Measurements from ENCODE around the gene SLC26A4.

SLC26A4 gene

DNA sequence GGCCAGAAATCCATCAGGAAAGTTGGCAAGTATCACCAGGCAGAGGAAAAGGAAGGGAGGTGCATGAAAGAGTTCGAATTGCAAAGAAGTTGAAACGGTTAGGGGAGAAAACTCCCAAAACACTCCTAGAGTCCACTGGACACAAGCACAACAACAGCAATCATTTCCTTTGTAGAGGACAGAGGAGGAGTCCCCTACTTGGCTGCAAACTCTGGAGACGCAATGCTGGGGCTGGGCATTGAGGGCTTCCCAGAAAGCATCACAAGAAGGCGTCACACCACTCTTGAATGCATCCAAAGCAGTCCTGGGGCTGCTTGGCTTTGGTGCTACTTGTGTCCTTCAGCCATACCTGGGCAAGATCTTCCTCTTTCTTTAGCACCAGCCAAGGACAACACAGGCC lies 18.1 kb upstream of the SLC26A4 start:
- peaks cover 3% of the 10 kb centered on the region for H3K4me1 Mint-ChIP-seq
- H3K27ac Mint-ChIP-seq, result no peak overlapping the region
- H3K27me3 Mint-ChIP-seq, result peaks cover 6% of the 10 kb centered on the region
- H3K4me3 Mint-ChIP-seq, result no peak overlapping the region
- no peaks in the 10 kb centered on the region for H3K36me3 Mint-ChIP-seq
- no peaks in the 10 kb centered on the region for H3K9me3 Mint-ChIP-seq

DNA sequence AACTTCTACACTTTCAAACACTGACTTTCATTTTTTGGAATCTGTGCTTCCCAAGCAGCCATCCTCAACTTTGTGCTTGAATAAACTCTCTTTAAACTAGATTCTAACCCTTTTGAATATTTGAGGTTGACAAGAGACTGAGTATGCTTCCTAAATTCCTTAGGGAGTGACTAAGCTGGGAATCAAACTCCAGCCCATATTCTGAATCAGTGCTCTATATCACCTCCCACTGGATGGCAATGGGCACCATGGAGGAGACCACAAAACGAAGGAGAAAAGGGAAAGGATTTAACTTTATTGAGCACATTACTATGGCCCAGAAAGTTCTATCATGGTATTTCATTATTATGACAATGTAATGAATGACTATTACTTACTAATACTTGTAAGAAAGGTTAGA lies 17.2 kb upstream of the SLC26A4 start:
- H3K9me3 Mint-ChIP-seq, result no peaks in the 10 kb centered on the region
- H3K36me3 Mint-ChIP-seq, result no peaks in the 10 kb centered on the region
- peaks cover under 1% of the 10 kb centered on the region for H3K4me1 Mint-ChIP-seq
- H3K27ac Mint-ChIP-seq, result no peak overlapping the region
- H3K27me3 Mint-ChIP-seq, result peaks cover 4% of the 10 kb centered on the region
- no peak overlapping the region for H3K4me3 Mint-ChIP-seq

DNA sequence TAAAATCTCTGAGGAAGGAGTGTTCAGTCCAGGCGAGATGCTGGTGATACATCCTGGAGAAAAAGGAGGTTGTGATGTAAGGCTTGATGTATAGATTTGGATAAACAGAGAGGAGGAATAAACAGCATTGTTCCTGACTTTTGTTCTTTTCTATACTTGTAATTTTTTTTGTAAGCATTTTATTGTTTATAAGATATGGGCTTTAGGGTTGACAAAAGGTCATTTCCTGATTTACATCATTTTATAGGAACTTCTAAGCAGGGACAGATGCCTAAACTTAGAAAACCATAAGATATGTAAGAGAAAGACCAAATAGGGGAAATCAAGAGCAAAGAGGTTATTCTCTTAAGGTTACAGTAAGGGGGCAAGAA lies 16.7 kb upstream of the SLC26A4 start:
- Mint-ChIP-seq H3K27ac (no peak overlapping the region), H3K27me3 (peaks cover 4% of the 10 kb centered on the region), H3K4me1 (no peaks in the 10 kb centered on the region), H3K9me3 (no peaks in the 10 kb centered on the region), H3K36me3 (no peaks in the 10 kb centered on the region), H3K4me3 (no peak overlapping the region)

DNA sequence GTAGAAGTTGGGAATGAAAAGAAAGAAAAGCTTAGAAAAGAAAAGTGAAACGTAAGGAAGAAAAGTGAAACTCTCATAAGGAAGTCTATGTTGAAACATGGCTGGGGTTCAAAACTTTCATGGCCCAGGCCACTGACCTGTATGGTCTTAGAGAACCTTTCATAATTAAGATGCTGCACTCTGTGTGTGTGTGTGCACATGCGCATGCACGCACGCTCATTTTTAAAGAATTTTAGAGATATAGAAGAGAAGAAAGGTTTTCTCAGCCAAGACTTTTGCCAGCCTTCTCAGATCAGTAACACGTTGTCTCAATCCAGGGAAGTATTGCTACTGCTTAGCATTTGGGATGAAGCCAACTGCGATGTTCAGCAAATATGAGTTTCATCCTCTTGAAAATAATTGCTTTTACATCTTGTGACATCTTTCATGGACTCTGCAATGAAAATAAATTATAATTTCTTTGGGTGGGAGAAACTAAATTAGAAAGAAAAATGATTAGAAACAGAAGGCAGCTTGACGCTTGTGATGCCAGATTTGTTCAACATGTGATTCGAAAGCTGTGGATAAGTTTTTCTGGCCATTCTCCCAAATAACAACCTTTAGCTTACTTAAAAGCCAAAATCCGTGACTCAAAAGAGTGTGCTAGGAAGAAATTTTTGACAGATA lies 16.2 kb upstream of the SLC26A4 start:
- Mint-ChIP-seq H3K27ac (no peak overlapping the region), H3K36me3 (no peaks in the 10 kb centered on the region), H3K9me3 (no peaks in the 10 kb centered on the region), H3K27me3 (peaks cover 4% of the 10 kb centered on the region), H3K4me1 (no peaks in the 10 kb centered on the region), H3K4me3 (no peak overlapping the region)

DNA sequence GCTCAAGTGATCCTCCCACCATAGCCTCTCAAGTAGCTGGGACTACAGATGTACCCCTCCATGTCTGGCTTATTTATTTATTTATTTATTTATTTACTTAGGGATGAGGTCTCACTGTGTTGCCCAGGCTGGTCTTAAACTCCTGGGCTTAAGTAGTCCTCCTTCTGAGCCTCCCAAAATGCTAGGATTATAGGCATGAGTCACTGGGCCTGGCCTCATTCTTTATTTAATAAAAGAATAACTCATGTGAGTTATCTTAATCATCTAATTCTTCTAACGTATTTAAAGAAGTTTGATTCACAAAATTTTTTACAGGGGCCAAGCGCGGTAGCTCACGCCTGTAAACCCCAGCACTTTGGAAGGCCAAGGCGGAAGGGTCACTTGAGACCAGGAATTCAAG lies 8.0 kb upstream of the SLC26A4 start:
- peaks cover 13% of the 10 kb centered on the region for H3K27me3 Mint-ChIP-seq
- H3K36me3 Mint-ChIP-seq, result no peaks in the 10 kb centered on the region
- H3K27ac Mint-ChIP-seq, result no peak overlapping the region
- no peak overlapping the region for H3K4me3 Mint-ChIP-seq
- no peaks in the 10 kb centered on the region for H3K4me1 Mint-ChIP-seq
- H3K9me3 Mint-ChIP-seq, result no peaks in the 10 kb centered on the region

DNA sequence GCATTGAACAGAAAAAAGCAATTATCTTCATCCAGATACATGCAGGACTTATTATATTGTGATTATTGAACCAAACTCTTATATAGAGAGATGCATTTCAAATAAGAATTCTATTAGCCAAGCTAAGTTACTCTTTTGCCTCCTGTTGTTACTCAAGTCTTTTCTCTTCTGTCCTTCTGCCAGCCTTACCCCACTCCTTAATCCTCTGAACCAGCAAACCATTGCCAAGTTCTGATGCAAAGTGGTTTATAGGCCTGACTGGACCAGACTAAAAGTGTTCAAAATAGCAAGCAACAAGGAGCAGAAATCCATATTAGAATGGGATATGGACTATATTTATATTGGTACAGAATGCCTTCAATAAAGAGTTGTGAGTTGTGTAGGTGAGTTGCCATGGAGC lies 2.2 kb upstream of the SLC26A4 start:
- H3K4me1 Mint-ChIP-seq, result peaks cover 28% of the 10 kb centered on the region
- peaks cover 36% of the 10 kb centered on the region for H3K27me3 Mint-ChIP-seq
- H3K36me3 Mint-ChIP-seq, result no peaks in the 10 kb centered on the region
- no peak overlapping the region for H3K27ac Mint-ChIP-seq
- H3K4me3 Mint-ChIP-seq, result no peak overlapping the region
- no peaks in the 10 kb centered on the region for H3K9me3 Mint-ChIP-seq

DNA sequence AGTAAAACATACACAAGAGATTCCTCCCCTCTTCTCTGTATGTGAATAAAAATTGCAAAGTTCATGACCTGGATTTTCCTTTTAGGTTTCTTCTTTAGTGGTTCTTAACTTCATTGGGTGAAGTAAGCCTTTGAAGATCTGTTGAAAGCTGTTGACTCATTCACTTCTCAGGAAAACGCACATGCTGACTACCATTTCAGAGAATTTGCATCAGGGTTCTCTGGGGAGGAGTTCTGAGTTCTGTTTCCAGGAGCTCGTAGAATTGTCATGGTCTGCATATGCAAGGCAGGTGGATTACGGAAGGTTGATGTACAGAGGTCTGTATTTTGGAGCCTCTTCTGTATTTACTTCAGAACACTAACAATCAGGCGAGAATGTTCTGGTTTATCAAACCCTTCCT lies 962 bp upstream of the SLC26A4 start:
- peaks cover 34% of the 10 kb centered on the region for H3K27me3 Mint-ChIP-seq
- H3K4me1 Mint-ChIP-seq, result peaks cover 28% of the 10 kb centered on the region

DNA sequence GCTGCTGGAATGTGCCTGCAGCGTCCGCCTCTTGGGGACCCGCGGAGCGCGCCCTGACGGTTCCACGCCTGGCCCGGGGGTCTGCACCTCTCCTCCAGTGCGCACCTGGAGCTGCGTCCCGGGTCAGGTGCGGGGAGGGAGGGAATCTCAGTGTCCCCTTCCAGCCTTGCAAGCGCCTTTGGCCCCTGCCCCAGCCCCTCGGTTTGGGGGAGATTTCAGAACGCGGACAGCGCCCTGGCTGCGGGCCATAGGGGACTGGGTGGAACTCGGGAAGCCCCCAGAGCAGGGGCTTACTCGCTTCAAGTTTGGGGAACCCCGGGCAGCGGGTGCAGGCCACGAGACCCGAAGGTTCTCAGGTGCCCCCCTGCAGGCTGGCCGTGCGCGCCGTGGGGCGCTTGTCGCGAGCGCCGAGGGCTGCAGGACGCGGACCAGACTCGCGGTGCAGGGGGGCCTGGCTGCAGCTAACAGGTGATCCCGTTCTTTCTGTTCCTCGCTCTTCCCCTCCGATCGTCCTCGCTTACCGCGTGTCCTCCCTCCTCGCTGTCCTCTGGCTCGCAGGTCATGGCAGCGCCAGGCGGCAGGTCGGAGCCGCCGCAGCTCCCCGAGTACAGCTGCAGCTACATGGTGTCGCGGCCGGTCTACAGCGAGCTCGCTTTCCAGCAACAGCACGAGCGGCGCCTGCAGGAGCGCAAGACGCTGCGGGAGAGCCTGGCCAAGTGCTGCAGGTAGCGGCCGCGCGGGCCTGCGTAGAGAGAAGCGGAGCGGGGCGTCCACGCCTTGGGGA lies 645 bp downstream of the SLC26A4 start:
- H3K36me3 Mint-ChIP-seq, result no peaks in the 10 kb centered on the region
- H3K4me1 Mint-ChIP-seq, result peaks cover 28% of the 10 kb centered on the region
- H3K27ac Mint-ChIP-seq, result peak overlapping the region; percentile 68
- peak overlapping the region; percentile 88 for H3K4me3 Mint-ChIP-seq
- H3K27me3 Mint-ChIP-seq, result peaks cover 35% of the 10 kb centered on the region
- no peaks in the 10 kb centered on the region for H3K9me3 Mint-ChIP-seq

More for the DNA sequence above, 962 bp upstream of the SLC26A4 start:
- Mint-ChIP-seq H3K9me3 (no peaks in the 10 kb centered on the region), H3K36me3 (no peaks in the 10 kb centered on the region), H3K27ac (peak overlapping the region; percentile 65), H3K4me3 (peak overlapping the region; percentile 79)

DNA sequence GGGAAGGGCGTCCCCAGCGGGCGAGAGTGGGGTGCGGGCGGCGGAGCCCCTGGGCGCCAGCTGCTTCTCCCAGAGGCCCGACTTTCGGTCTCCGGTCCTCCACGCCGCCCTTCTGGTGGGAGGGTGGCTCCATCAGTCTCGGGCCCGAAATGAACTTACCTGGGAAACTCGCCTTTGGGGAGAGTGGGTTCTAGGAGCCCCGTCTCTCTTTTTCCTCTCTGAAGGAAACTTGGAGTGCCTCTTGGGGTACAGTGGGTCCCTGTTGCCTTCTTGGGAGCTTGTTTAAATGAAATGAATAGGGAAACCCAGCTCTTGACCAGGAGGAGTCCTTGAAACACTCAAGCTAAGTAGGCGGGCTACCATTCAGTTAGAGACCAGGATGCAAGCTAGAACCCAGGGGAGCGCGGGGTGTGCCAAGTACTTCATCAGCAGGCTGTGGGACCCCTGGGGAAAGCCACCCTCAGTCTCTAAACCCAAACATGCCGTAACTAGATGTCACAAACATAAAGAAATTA lies 1.3 kb downstream of the SLC26A4 start:
- Mint-ChIP-seq H3K36me3 (no peaks in the 10 kb centered on the region), H3K9me3 (no peaks in the 10 kb centered on the region), H3K27me3 (peaks cover 35% of the 10 kb centered on the region), H3K4me3 (peak overlapping the region; percentile 88), H3K27ac (no peak overlapping the region), H3K4me1 (peaks cover 28% of the 10 kb centered on the region)

DNA sequence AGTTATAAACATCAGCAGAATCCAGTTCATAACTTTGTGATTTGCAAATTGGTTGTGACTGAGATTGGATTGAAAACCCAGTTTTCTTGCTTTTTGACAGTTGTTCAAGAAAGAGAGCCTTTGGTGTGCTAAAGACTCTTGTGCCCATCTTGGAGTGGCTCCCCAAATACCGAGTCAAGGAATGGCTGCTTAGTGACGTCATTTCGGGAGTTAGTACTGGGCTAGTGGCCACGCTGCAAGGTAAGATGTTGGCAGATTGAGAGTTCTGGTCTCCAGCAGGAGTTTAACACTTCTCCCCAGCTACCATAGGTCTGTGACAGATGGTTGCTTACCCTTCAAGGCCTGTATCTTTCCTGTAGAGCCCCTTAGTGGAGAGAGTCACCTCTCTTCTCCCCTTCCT lies 2.6 kb downstream of the SLC26A4 start:
- peaks cover 33% of the 10 kb centered on the region for H3K27me3 Mint-ChIP-seq
- H3K9me3 Mint-ChIP-seq, result no peaks in the 10 kb centered on the region
- H3K36me3 Mint-ChIP-seq, result no peaks in the 10 kb centered on the region
- H3K4me1 Mint-ChIP-seq, result peaks cover 28% of the 10 kb centered on the region
- H3K4me3 Mint-ChIP-seq, result no peak overlapping the region
- H3K27ac Mint-ChIP-seq, result no peak overlapping the region

DNA sequence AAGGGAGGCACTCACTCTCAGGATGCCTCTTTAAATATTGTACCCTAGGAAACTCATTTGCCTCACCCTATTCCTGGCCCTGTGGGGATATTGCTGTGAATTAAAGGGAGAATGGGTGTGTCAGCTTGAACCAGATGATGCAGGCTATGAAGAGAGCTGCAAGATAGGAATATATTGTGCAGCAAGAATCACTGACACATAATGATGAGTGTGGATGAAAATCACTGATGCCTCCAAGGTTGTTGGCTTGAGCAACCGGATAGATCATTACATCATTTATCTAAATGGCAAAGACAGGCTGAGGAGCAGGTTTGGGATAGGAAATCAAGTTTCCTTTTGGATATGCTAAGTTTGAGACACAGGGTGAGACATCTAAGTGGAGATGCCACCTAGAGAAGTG lies 6.2 kb downstream of the SLC26A4 start:
- Mint-ChIP-seq H3K4me3 (no peak overlapping the region), H3K27me3 (peaks cover 23% of the 10 kb centered on the region), H3K9me3 (no peaks in the 10 kb centered on the region), H3K4me1 (no peaks in the 10 kb centered on the region), H3K36me3 (no peaks in the 10 kb centered on the region), H3K27ac (no peak overlapping the region)

DNA sequence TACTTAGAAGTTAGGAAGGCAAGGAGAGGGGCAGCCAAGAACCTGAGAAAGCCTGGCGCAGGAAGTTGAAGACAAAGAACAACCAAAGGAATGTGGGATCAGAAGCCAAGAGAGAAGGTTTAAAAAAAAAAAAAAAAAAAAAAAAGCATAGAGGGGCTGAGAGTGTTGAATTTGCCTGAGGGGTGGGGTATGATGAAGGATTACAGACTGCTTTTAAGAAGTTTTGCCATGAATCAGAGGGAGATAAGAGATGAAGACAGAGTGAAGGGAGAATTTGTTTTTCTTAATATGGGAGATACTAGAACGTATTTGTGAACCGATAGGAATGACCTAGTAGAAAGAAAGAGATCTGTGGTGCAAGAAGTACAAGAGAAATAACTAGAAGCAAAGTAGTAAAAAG lies 6.7 kb downstream of the SLC26A4 start:
- H3K27ac Mint-ChIP-seq, result no peak overlapping the region
- H3K4me3 Mint-ChIP-seq, result no peak overlapping the region
- peaks cover 18% of the 10 kb centered on the region for H3K27me3 Mint-ChIP-seq
- H3K36me3 Mint-ChIP-seq, result no peaks in the 10 kb centered on the region
- H3K4me1 Mint-ChIP-seq, result no peaks in the 10 kb centered on the region
- no peaks in the 10 kb centered on the region for H3K9me3 Mint-ChIP-seq

DNA sequence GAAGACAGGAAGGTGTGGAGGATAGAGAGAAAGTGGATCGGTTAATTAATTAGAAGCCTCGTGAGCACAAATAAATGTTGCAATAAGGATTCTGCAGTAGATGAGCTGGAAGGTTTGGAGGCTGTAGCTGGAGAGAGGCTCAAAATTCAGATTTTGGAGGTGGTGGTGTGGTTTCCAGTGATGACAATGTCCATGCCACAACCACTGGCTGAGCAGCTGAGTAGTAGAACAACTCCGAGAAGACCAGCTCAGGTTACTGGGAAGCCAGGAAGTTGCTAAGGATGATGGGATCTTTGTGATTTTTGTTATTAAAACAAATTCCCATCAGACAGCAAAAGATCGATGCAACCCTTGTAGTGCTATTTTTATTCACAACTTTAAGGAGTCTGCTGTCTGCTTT lies 7.7 kb downstream of the SLC26A4 start:
- Mint-ChIP-seq H3K9me3 (no peaks in the 10 kb centered on the region), H3K4me1 (no peaks in the 10 kb centered on the region), H3K27ac (no peak overlapping the region), H3K36me3 (no peaks in the 10 kb centered on the region), H3K27me3 (peaks cover 13% of the 10 kb centered on the region), H3K4me3 (no peak overlapping the region)

DNA sequence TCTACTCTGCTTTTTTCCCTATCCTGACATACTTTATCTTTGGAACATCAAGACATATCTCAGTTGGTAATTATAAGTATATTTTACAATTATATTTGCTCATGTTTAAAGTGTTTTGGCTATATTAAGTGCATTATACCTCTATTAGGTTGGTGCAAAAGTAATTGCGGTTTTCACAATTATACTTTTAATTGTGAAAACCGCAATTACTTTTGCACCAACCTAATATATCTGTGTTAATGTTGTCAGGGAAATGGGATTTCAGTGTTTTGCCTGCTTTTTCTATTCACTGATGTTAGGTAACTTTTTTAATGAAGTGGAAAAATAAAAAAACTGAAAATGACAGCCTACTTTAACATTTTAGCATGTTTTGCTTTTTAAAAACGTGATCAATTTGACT lies 11.6 kb downstream of the SLC26A4 start:
- H3K4me1 Mint-ChIP-seq, result no peaks in the 10 kb centered on the region
- H3K4me3 Mint-ChIP-seq, result no peak overlapping the region
- peaks cover 6% of the 10 kb centered on the region for H3K27me3 Mint-ChIP-seq
- no peaks in the 10 kb centered on the region for H3K9me3 Mint-ChIP-seq
- no peak overlapping the region for H3K27ac Mint-ChIP-seq
- H3K36me3 Mint-ChIP-seq, result no peaks in the 10 kb centered on the region

DNA sequence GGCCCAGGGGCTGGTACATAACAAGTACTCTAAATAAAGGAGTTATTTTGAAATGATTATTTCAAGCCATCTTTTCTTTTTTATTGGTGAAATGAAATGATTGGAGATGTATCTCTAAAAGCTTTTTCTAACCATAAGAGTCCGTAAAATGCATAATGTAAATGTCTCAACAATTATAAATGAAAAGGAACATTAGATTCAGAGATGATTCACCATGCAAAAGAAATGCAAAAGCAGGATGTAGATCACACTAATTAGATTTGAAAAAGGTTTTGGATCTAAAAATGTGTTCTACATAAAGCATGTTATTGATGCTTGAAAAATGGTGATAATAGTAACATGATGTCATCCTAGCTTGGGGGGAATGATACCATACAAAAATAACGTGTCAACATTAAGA lies 15.6 kb downstream of the SLC26A4 start:
- H3K27me3 Mint-ChIP-seq, result peaks cover 2% of the 10 kb centered on the region
- no peaks in the 10 kb centered on the region for H3K36me3 Mint-ChIP-seq
- no peak overlapping the region for H3K4me3 Mint-ChIP-seq
- H3K27ac Mint-ChIP-seq, result no peak overlapping the region
- no peaks in the 10 kb centered on the region for H3K9me3 Mint-ChIP-seq
- H3K4me1 Mint-ChIP-seq, result peaks cover 13% of the 10 kb centered on the region

DNA sequence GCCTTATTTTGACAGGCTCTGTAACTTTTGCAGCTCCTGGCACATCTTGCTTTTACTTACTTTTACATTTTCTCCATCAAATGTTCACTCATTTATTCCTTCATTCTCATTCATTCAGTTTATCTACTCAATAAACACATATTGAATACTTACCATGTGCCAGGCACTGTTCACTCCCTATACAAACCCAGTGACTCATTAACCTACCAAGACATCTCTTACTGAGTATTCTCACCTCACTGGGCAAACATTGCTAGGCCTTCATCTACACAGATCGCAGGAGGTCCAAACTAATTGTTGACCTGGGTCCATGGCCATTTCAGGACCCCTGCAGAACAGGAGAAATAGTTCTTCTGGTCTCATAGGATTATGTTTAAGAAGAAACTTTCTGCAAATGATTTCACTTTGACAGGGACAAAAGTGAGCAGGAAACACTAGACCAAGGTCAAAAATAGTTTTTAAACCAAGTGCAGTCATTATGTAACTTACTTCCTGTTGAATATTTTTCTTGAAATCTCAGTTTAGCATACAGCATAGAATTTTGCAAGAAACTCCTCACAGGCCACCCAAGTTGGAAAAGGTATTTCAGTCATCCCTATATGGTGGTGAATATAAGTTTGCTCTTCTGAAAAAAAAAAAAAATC lies 17.6 kb downstream of the SLC26A4 start:
- Mint-ChIP-seq H3K27me3 (peaks cover 2% of the 10 kb centered on the region), H3K27ac (no peak overlapping the region), H3K9me3 (no peaks in the 10 kb centered on the region), H3K36me3 (no peaks in the 10 kb centered on the region), H3K4me1 (peaks cover 13% of the 10 kb centered on the region), H3K4me3 (no peak overlapping the region)

Data from activated naive CD4-positive, alpha-beta T cell treated with anti-CD3 and anti-CD28 coated beads, Interleukin-2, amount 50 U/mL, for 24 hours (primary cell).